ENCODE measurements around the gene ACSS1. TPM values are rescaled to one million over a fixed set of nuclear protein-coding genes. Genes with fewer than 3 reads are reported as not detected.

The ACSS1 gene
- total RNA-seq, 1 donor from 2014 or later, result 1.8 TPM

DNA sequence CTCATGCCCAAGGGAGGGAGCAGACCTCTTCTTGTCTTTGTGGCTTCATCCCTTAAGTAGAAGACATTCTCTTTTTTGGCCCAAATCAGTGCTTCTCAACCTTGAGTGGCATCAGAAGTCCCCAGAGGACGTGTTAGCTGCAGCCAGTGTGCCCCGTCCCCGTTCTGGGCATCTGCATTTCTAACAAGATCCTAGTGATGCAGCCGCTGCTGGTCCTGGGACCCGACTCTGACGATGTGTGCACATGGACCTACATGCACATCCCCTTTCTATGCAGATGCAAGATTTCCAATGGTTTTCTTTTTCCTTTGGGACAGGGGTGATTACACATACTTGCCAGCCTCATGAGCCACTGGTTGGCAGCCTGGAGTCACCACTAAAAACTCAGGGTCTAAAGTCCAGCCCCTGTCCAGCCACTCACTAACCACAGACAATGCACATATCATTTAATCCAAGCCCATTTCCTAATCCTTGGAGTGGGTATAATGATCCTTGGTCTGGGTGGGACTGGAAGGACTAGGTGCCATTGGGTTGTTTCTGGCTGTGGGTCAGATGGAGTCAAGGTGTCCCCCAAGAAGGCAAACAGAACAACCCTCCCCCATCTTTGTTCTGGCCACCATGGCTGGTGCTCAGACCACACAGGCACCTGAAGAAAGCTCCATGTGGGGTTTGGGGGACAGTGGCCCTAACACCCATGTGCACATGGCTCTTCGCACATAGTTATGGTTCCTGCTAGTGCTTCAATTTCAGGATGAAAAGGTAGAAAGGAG lies 6.4 kb downstream of the ACSS1 start:
- Histone ChIP-seq H3K4me3 (ENCODE audit: low read depth, low read length) (no peak overlapping the region), H3K36me3 (ENCODE audit: control insufficient read depth, insufficient read depth, low read length) (no peaks in the 10 kb centered on the region), H3K27me3 (ENCODE audit: control insufficient read depth, insufficient read depth, low read length) (peaks cover 1% of the 10 kb centered on the region)
- FAIRE-seq (no peak), DNase-seq (ENCODE audit: low read depth) (no peak)
- TF ChIP-seq, protein P1, sequence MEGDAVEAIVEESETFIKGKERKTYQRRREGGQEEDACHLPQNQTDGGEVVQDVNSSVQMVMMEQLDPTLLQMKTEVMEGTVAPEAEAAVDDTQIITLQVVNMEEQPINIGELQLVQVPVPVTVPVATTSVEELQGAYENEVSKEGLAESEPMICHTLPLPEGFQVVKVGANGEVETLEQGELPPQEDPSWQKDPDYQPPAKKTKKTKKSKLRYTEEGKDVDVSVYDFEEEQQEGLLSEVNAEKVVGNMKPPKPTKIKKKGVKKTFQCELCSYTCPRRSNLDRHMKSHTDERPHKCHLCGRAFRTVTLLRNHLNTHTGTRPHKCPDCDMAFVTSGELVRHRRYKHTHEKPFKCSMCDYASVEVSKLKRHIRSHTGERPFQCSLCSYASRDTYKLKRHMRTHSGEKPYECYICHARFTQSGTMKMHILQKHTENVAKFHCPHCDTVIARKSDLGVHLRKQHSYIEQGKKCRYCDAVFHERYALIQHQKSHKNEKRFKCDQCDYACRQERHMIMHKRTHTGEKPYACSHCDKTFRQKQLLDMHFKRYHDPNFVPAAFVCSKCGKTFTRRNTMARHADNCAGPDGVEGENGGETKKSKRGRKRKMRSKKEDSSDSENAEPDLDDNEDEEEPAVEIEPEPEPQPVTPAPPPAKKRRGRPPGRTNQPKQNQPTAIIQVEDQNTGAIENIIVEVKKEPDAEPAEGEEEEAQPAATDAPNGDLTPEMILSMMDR (IDR thresholded peaks at IDR 0.05; ENCODE audit: insufficient read depth, low read length, severe bottlenecking), result no peak

DNA sequence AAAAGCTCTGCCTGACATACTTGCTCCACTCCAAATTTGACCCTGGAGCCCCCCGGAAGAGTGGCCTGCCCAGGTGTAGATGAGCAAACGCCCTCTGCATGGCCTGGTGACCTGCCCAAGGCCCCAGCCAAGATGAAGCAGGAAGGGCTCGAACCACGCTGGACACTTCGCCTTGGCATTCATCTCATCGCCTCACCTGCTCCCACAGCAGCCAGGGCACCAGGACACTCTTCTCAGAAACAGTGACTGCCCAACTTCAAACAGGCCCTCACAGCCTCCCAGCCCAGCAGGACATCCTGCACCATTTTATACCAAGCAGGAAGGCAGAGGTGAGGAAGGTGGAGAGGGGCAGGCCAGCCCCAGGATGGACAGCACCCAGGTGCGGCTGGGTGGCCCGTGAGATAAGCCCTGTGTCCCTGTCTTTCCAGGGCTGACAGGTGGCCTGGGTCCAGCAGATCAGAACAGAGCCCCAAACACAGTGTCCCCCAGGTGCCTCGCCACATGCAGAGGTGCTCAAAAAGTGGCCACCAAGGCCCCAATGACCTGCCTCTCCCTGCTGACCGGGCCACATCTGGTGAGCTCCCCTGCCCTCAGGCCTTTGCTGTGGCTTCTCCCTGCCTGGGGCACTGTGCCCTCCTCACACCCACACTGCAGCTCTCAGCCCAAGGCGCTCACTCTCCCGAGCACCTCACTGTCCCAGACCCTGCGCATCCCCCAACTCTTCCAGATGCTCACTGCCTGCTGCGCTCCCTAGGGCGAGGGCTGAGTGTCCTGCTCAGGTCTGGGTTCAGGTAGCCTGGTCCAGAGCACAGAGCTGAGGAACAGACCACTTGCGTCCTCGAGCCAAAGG lies 7.2 kb downstream of the ACSS1 start:
- TF ChIP-seq, protein P1 (IDR thresholded peaks at IDR 0.05; ENCODE audit: insufficient read depth, low read length, severe bottlenecking), result no peak
- Histone ChIP-seq H3K36me3 (ENCODE audit: control insufficient read depth, insufficient read depth, low read length) (no peaks in the 10 kb centered on the region), H3K4me3 (ENCODE audit: low read depth, low read length) (no peak overlapping the region), H3K27me3 (ENCODE audit: control insufficient read depth, insufficient read depth, low read length) (peaks cover 1% of the 10 kb centered on the region)
- DNase-seq (ENCODE audit: low read depth) (no peak), FAIRE-seq (no peak)

DNA sequence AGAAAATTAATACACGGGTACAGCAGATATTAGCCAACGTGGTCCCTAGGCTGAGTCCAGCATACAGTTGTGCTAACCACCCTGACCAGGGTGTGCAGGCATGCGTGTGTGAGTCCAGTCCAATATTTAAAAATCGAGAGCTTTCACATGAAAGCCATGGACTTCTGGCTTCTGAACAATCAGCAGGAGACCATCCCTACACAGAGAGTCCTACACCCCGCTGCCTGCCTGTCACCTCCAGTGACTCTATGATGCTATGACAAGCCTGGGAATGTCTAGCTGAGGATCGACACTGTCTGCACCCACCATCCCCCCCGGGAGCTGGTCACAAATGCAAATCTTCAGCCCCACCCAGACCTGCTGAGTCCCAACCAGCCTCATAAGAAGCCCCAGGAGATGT lies 7.9 kb downstream of the ACSS1 start:
- H3K27me3 ChIP-seq (ENCODE audit: control insufficient read depth, insufficient read depth, low read length), result peaks cover 1% of the 10 kb centered on the region
- no peak for DNase-seq (ENCODE audit: low read depth)
- FAIRE-seq, result no peak
- H3K4me3 ChIP-seq (ENCODE audit: low read depth, low read length), result no peak overlapping the region
- TF ChIP-seq, protein P1 (IDR thresholded peaks at IDR 0.05; ENCODE audit: insufficient read depth, low read length, severe bottlenecking), result no peak
- H3K36me3 ChIP-seq (ENCODE audit: control insufficient read depth, insufficient read depth, low read length), result no peaks in the 10 kb centered on the region

DNA sequence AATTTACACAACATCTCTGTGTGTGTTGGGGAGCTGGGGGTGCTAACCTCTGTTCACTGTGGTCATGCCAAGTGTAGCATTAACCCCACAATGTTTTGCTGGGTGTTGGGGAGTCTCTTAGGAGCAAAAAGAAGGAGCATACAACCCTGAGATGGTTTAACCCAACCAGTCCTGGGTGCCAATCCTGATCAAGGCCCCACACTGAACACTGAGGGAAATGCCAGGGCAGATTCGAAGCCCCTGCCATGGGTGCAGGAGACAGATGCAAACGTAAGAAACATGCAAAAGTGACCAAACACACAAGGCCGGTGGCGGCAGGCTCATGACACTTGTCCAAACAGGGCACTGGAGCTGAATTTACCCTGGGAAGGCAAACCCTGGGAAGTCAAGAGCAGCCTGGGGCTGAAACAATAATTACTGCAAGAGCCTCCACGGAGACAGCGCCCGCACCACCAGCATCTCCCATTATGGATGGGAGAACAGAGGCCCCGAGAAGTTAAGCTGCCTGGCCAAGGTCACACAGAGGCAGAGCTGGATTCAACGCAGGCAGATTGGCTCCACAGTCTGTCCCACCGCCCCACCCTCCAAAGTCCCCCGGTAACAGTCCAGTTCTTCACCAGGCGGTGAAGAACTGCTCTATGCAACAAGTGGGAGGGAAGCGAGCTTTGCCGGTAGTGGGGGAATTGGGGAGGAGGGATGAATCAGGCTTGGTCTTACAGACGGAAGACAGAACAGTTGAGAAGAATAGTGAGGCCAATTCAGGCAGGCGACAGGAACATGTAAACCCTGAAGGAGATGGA lies 8.5 kb downstream of the ACSS1 start:
- FAIRE-seq (no peak), DNase-seq (ENCODE audit: low read depth) (no peak)
- no peak overlapping the region for H3K4me3 ChIP-seq (ENCODE audit: low read depth, low read length)
- TF ChIP-seq, protein P1 (IDR thresholded peaks at IDR 0.05; ENCODE audit: insufficient read depth, low read length, severe bottlenecking), result no peak
- H3K27me3 ChIP-seq (ENCODE audit: control insufficient read depth, insufficient read depth, low read length), result peaks cover 1% of the 10 kb centered on the region
- H3K36me3 ChIP-seq (ENCODE audit: control insufficient read depth, insufficient read depth, low read length), result no peaks in the 10 kb centered on the region

DNA sequence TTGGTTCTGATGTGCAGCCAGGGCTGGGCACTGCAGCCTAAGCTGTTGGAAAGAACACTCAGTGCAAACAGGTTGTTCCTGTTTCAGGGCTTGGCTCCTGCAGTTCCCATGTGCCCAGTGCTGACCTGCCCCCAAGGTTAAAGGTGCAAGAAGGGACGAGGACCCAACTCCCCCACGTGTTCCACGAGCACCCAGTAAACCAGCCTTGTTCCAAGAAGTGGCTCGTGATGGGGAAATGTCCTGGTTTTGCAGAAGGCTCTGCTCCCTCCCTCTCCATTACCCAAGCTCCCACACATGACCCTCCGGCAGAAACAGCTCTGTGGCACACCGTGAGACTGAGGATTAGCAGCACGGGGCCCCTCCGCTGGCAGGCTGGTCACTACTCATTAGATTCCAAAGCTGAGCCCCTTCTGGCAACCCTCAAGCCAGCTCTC lies 9.4 kb downstream of the ACSS1 start:
- no peak overlapping the region for H3K4me3 ChIP-seq (ENCODE audit: low read depth, low read length)
- no peaks in the 10 kb centered on the region for H3K27me3 ChIP-seq (ENCODE audit: control insufficient read depth, insufficient read depth, low read length)
- DNase-seq (ENCODE audit: low read depth) (no peak), FAIRE-seq (no peak)
- TF ChIP-seq, protein P1 (IDR thresholded peaks at IDR 0.05; ENCODE audit: insufficient read depth, low read length, severe bottlenecking), result no peak
- no peaks in the 10 kb centered on the region for H3K36me3 ChIP-seq (ENCODE audit: control insufficient read depth, insufficient read depth, low read length)

Measured in bronchial epithelial cell (primary cell).